Fibroblast of lung (primary cell): Measurements from ENCODE around the gene AARS1.

Experiments used
- EZH2 ChIP-seq: IDR thresholded peaks from 2 replicates; pipeline ENCODE4 v1.5.1; 2012; ENCODE audit warnings: low read length, control low read depth, mild to moderate bottlenecking; ENCODE audit errors: missing control alignments
- TF ChIP-seq, protein P1 (sequence below), 2 donors: IDR thresholded peaks in 1 of 2; conservative IDR thresholded peaks in 1 of 2; 1 replicate in 1 of 2; 2 replicates in 1 of 2; pipeline ENCODE4 v1.5.1; 2011 to 2012; ENCODE audit warnings: low read length in 2 of 2, control low read depth in 1 of 2, inconsistent platforms in 1 of 2, low read depth in 1 of 2, mild to moderate bottlenecking in 1 of 2

DNA sequence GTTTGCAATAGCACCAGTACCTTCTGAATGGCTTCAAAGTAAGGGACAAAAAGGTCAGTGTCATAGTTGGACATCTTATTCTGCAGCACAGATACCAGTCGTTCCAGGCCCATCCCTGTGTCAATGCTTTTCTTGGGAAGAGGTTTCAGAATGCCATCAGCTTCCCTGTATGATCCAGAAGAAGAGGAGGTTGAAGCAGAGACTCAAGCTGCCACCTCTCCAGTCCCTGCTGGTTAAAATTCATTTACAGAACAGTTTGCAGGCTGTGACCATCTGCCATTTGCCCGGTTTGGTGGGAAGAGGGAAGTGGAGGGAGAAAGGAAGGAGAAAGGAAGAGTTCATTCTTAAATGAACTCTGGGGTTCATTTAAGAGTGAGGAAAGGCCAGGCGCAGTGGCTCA, 19.1 kb downstream of the AARS1 start:
- TF ChIP-seq, protein P1, sequence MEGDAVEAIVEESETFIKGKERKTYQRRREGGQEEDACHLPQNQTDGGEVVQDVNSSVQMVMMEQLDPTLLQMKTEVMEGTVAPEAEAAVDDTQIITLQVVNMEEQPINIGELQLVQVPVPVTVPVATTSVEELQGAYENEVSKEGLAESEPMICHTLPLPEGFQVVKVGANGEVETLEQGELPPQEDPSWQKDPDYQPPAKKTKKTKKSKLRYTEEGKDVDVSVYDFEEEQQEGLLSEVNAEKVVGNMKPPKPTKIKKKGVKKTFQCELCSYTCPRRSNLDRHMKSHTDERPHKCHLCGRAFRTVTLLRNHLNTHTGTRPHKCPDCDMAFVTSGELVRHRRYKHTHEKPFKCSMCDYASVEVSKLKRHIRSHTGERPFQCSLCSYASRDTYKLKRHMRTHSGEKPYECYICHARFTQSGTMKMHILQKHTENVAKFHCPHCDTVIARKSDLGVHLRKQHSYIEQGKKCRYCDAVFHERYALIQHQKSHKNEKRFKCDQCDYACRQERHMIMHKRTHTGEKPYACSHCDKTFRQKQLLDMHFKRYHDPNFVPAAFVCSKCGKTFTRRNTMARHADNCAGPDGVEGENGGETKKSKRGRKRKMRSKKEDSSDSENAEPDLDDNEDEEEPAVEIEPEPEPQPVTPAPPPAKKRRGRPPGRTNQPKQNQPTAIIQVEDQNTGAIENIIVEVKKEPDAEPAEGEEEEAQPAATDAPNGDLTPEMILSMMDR (conservative IDR thresholded peaks at IDR 0.05 in 1 of 2, IDR thresholded peaks at IDR 0.05 in 1 of 2; ENCODE audit: low read depth in 1 of 2, low read length in 2 of 2), result no peak
- no peak for TF ChIP-seq EZH2
